HG02852 (cell line): Measurements from ENCODE around the gene ADARB1.

Source experiments
- ATAC-seq: cut with Tn5 transposase; IDR thresholded peaks from one replicate; pipeline ENCODE4 v1.9.1; 2021; ENCODE audit warnings: mild to moderate bottlenecking, moderate library complexity; ENCODE audit not compliant: unreplicated experiment

ADARB1 gene

DNA sequence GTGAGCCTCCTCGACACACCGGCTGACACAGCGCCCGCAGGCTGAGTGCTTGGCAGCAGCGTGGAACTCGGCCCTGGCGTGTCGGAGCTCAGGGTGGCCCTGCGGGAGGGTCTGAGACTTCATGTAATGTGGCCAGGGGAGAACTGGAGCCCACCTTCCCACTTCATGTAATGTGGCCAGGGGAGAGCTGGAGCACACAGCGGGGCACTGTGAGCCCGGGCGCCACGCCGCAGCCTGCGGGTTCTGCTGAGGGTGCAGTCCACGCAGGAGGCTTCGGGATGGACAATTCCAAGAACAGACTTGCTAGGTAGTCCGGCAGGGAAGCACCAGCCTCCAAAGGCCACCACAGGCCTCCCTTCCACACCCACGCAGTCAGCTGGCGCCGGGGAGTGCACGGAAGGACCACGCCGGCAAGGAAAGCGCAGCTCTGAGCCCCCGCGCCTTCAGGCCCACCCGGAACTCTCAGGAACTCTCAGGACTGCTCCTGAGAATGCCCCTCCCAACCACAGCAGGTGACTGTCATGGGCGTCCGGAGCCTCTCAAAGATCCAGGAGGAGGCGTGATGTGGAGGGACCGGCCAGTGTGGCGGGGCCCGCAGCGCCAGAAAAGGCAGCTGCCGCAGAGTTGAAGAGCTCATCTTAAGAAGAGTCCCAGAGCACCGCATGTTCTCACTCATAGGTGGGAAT is 19.3 kb upstream of the ADARB1 start:
- no peak for ATAC-seq

DNA sequence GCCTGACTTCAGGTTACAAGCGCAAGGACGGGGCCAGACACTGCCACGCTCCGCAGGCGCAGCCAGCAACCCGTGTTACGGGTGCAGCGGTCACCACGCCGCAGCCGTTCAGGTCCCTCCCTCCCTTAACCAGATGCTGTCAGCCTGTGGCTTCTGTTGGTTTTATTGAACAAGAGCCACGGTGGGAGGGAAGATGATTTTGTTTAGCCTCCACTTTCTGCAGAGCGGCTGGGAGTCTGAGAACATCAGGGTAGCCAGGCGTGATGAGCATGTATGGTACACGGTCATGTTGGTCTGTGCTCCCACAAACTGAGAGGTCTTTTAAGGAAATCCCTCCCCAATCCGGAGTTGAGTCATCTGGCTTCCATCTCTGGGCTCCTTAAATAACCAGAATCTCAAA is 18.5 kb upstream of the ADARB1 start:
- ATAC-seq = no peak

DNA sequence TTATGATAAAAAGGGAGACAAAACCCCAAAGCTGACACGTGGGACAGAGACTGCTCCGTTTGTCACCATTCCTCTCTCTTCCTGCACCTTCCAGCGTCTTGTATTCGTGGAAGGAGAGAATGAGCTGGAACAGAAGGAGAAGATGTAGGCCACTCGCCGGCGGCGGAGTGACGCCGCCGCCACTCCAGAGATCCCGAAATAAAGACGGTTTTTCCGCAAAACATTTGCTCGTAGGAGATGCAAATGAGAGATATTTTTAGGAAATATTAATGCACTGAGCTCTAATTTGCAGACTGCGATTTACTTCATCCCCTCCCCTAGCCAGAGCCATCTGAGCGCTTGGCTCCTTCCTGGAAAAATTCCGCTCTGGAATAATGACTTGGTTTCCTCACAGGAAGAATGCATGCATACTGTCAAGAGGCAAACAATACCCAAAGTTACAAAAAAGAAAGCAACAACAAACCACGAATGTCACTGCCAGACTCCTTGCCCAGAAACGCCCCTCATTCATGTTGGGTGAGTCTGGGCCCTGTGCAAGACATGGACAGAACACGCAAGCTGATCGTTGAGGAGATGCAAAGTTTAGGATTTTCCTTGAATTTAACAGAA is 18.0 kb upstream of the ADARB1 start:
- no peak for ATAC-seq

GRCh38 chr21:45056917-45057560 is 17.3 kb upstream of the ADARB1 start:
- ATAC-seq = no peak

GRCh38 chr21:45057886-45058285 is 16.5 kb upstream of the ADARB1 start:
- no peak for ATAC-seq

DNA sequence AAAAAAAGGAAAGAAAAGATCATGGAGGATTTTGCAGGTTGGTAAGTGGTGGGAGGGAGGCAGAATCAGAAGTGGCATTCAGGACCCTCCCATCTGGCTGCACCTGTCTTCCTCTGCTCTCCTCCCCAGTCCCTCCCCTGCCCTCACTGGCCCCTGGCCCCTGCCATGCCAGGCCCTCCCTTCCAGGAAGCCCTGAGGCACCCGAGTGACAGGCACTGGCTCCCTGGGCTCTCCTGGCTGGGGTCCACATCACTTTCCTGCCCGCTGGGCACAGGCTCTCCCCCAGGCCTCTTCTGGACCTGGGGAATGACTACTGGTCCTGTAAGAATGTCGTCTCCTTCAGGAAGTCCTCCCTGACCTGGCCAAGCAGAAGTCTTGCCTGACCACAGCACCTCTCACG is 15.3 kb upstream of the ADARB1 start:
- no peak for ATAC-seq

- ATAC-seq = no peak
These were observed 14.3 kb upstream of the ADARB1 start for GRCh38 chr21:45060089-45060488.

DNA sequence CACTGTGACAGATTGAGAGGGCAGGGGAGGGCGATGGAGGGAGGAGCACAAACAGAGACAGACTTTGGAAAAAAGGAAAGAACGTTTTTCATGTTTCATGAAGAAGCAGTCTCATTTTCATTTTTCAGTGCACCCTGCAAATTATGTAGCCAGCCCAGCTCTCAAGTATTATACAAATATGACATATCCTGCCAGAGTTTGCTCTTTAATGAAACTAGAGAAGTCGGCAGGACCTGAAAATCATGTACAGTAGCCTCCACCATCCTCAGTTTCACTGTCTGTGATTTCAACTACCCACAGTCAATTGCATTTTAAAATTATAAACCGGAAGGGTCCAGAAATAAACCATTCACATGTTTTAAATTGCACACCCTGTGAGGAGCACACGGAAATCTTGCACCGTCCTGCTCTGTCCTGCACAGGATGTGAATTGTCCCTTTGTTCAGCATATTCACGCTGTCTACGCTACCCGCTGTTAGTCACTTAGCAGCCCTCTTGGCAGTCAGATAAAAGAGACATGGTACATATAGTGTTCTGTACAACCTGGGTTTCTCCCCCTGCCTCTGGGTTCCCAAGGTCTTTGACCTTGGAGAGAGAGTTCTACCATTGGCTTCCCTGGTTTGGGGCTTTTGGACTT is 13.6 kb upstream of the ADARB1 start:
- no peak for ATAC-seq

DNA sequence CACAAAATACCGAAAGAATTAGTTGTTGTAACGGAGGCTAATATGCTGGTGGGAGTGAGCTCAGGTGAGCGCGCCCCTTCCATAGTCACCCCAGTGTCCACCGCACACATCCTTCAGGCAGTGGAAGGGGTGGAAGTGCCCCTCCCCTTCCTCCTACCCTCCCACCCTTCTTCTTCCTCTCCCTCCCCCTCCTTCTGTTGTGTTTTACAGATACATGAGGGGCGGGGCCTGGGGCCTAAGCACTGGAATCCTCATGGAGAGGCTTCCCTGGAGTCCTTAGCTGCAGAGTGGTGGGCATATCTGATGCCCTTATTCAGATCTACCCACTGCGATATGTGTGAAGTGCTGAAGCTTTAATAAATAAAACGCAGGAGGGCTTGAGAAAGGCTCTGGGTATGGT is 10.3 kb upstream of the ADARB1 start:
- ATAC-seq = no peak

- ATAC-seq = no peak
These were observed 9.6 kb upstream of the ADARB1 start for GRCh38 chr21:45064618-45065399.

DNA sequence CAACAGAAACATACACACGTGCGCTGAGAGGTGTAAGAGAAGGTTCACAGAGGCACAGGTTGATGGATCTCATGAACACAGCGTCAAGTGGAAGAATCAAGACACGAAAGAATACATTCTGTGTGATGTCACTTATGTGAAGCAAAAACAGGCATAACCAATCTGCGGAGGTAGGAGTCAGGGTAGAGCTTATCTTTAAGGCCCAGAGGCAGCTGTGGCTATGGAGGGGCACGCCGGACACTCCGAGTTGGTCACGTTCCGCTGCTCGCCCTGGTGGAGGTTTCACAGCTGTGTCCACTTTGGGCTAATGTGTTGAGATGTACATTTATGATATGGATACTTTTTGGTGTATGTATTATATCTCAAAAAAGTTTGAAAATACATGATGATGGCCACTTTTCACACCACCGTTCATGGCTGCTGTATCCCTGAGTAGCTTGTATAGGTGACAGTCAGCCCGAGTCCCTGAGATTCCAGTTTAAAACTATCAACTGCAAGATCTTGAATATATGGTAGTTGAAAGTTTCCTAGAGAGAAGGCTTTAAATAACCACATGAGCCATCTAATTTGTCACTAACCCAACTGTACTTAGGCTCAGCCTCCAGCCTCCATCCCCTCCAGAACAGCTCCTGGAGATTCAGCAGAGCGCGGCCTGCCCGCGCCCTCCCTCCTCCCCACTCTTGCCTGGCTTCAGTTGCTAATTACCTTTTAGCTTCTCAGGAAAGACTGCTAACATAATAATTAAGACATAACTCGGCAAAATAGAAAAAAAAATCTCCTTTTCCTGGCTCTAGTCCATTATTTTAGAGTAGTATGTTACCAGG is 6.7 kb upstream of the ADARB1 start:
- ATAC-seq = no peak

DNA sequence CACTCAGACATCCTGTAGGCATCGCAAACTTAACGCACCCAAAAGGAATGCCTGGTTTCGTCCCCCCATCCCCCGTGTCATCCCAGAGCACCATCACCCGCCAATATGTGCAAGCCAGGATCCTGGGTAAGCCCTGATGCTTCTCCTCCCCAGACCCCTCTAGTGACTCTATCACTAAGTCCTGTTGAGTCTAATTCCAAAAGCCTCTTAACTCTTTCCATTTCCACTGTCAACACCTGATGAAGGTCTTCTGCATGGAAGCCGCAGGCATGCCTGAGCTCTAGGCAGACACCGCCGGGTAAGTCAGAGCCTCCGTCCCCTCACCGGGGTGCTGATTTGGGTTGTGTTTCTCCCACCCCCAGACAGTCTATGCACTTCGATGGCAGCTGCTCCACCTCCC is 5.3 kb upstream of the ADARB1 start:
- ATAC-seq = no peak

- ATAC-seq = no peak
These were observed 4.7 kb upstream of the ADARB1 start for GRCh38 chr21:45069711-45070110.

GRCh38 chr21:45071078-45071873 is 3.1 kb upstream of the ADARB1 start:
- no peak for ATAC-seq

DNA sequence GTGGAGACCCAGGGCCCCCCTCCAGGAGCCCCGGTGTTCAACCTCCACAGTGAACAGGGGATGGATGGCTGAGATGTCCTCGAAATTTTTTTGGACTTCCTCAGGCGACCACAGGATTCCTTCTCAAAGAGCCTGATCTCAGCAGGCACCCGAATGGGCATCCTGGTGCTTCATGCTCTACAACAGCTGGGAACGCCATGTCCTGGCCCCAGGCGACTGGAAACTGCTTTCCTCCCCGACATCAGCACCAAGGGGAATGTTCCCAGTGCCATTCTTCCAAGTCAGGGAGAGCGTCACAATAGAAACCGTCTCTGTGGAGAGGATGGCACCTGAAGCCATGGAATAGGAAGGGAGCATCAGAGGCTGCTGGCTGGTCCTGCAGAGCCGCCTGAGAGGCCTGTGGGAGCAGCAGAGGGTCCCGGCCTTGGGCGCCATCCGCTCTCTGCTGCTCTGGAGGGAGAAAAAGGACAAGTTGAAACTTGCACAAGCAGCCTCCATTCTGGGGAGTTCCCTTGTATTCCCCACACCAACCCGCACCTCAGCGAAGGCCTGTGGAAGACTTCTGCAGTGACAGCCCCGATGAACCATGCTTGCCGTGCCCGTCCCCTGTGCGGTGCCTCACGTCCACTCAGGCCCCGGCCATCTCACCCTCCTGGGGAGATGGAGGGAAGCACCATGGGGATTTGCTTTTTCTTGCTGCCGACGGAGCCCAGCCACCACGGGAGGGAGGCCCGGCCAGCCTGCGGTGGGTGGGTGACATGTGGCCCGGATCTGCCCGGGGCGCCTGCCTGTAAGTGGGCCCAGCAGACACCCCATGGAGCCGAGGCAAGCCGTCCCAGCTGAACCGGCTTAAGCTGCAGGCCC is 2.3 kb upstream of the ADARB1 start:
- no peak for ATAC-seq

- ATAC-seq = no peak
These were observed 1.6 kb upstream of the ADARB1 start for GRCh38 chr21:45072738-45073300.

- no peak for ATAC-seq
These were observed 906 bp upstream of the ADARB1 start for GRCh38 chr21:45073301-45074047.
